GM12875 (cell line): Measurements from ENCODE around the gene BABAM1.
A peak's percentile ranks its signal among the peaks of the same experiment; 100 is the strongest.

Experiments
- H3K4me3 ChIP-seq: one replicate; pipeline ENCODE4 v1.5.1; 2011; ENCODE audit warnings: low read depth, low read length, control low read depth
- TF ChIP-seq, protein P1 (sequence below): IDR thresholded peaks from 2 replicates; pipeline ENCODE4 v1.5.1; 2011; ENCODE audit warnings: low read depth, mild to moderate bottlenecking, control low read depth, inconsistent platforms, low read length, moderate library complexity, borderline replicate concordance; ENCODE audit not compliant: insufficient read depth

The BABAM1 gene

DNA sequence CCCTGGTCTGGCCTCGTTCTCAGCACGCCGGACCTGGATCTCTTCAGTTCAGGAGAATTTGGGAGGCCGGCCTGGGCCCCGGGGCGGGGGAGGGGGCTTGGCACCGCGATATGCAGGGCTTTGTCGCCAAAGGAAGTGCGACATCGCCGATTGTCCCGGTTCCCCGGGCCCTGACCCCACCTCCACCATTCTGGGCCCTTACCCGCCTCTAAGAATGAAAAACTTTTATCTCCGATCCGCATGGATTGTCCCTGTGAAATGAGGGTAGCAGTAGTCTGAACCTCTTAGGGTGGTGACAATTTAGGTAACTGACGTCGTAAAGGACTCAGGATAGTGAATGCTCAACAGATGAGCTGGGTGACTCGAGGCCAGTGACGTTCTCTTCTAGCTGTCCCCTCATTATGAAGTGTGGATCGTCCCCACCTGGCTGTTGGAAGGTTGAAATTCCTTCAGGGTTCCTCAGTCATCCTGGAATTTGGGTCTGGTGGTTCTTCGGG is 42.8 kb downstream of the BABAM1 start:
- TF ChIP-seq, protein P1, sequence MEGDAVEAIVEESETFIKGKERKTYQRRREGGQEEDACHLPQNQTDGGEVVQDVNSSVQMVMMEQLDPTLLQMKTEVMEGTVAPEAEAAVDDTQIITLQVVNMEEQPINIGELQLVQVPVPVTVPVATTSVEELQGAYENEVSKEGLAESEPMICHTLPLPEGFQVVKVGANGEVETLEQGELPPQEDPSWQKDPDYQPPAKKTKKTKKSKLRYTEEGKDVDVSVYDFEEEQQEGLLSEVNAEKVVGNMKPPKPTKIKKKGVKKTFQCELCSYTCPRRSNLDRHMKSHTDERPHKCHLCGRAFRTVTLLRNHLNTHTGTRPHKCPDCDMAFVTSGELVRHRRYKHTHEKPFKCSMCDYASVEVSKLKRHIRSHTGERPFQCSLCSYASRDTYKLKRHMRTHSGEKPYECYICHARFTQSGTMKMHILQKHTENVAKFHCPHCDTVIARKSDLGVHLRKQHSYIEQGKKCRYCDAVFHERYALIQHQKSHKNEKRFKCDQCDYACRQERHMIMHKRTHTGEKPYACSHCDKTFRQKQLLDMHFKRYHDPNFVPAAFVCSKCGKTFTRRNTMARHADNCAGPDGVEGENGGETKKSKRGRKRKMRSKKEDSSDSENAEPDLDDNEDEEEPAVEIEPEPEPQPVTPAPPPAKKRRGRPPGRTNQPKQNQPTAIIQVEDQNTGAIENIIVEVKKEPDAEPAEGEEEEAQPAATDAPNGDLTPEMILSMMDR = no peak
- H3K4me3 ChIP-seq = peak overlapping the region; percentile 99

DNA sequence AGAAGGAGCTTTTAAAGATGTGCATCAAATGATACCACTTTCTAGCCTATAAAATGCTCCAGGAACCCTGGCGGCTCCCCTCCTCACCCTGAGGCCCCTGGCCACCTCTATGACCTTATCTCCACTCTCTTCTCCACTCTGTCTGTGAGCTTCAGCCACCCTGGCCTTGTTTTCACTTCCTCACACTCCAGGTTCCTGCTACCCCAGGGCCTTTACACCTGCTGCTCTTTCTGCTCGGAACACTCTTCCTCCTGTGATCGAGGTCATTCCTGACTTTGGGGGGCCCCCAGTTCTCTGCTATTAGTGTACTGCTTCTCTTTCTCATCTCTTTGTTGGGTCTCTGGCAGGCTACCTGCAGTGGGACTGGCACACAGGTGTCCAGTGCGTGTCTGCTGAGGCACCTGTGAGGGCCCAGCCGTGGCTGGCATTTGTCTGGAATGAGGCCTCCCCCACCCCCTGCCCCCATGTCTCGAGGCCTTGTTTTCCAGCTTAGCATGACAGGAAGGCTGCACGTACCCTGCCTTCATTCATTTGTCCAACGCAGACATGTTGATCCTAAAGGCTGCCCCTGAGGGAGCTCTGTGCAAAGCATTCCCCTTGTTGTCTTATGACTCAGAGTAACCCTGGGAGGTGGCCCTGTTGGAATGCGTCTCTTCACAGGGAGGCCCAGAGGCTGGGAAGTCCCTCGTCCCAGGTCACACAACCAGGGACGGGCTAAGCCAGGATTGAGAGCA is 44.4 kb downstream of the BABAM1 start:
- H3K4me3 ChIP-seq = no peak overlapping the region
- TF ChIP-seq, protein P1 = no peak

DNA sequence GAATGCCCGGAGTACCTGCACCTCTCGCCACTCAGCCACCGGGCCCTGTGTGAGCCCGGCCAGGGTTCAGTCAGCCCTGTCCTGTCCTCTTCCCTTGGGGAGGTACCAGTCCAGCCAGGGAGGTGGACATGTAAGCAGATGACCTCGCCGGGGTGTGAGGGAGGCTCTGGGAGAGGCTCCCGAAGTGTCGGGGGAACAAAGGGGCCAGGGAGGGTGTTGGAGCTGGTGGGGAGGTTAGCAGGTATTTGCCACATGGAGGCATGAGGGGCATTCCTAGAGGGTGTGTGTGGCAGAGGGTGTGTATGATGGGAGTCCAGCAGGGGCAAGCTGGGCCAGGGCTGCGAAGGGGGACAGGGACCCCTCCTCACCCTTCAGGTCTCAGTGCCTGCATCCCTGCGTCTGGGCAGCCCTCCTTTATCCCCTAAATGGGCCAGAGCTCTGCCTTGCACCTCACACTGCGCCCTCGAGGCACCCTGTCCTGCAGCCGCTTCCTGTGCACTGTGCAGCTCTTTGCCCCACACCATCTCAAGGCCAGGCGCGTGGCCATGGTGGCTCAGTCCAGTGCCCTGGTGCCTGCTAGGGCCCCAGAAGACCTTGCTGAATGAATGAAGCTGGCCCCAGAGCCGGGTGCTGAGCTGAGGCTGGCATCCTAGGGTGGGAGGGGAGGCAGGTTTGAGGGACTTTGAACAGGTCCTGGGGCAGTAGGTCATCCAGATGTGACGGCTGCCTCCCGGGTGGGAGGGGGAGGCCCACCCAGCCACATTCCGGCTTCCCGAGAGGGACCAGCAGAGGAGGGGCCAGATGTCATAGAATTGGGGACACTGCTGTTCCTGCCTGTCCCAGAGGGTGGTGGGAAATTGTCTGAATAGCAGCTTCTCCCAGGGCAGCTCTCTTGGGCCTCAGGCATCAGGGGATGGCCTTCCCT is 45.2 kb downstream of the BABAM1 start:
- no peak overlapping the region for H3K4me3 ChIP-seq
- TF ChIP-seq, protein P1 = no peak

DNA sequence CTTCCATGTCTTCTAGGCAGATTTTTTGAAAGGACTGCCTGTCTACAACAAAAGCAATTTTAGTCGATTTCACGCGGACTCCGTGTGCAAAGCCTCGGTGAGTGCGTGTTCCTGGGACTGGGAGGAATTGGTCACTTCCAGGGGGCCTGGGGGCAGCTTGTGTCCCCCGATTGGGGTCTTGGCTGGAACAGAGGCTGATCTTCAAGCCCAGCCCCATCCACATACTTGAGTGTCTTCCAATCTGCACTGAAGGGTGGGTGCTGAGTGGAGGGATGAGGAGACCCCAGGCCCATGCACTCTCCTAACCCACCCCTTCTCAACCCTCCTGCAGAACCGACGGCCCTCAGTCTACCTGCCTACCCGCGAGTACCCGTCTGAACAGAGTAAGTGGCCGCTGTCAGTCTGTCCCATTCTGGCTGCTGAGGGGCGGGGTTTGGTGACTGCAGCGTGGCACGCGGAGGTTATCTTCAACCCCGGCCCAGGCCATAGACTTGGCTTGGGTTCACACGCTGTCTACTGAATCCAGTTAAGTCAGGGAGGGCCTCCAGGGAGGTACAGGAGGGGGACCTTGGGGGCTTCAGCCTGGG is 46.9 kb downstream of the BABAM1 start:
- TF ChIP-seq, protein P1 = no peak
- no peak overlapping the region for H3K4me3 ChIP-seq

DNA sequence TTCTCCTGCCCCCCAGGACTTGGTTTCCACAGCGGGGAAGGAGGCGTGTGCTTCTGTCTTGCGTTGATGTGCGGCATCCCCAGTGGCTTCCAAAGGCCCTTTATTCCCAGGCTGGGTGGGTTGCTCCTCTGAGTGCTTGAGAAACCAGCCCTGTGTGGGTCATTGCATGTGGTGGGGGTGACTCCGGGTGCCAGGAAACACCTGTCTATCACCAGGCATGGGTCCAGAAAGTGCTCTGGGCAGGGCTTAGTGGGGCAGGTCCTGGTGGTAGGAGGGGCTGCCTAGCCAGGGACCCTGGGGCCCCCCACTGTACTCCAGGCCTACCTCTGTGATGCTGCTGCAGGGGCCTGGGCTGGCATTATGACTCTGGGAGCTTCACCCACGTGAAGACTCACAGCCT is 51.7 kb downstream of the BABAM1 start:
- TF ChIP-seq, protein P1 = no peak
- no peak overlapping the region for H3K4me3 ChIP-seq

DNA sequence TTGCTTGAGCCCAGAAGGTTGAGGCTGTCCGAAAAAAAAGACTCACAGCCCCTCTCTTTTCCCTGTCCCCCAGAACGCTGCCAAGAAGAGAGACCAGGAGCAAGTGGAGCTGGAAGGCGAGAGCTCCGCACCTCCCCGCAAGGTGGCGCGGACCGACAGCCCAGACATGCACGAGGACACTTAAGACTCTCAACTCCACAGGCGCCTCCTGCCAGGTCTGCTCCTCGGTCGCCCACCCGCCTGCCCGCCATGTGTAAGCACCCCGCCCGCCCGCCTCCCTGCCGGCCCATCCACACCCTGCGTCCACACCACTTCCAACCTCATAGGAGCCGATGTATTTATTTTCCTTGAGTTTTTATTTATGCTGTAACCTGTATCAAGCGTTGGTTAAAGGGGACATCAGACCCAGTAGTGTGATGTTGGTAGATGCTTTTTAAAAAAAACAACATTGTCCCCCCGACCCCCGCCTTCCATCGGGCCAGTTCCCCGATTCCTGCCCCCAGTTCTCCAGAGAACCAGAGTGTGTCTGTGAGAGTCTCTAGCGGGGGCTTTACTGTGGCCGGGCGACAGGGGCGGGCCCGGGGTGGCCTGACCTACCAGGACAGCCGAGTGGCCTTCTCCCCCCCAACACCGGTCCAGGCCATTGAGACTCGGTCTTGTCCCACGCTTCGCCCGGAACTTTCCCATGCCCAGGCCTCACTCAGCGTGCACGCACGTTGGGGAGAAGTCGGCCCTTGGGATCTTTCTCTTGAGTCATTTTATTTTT is 52.4 kb downstream of the BABAM1 start:
- H3K4me3 ChIP-seq = no peak overlapping the region
- TF ChIP-seq, protein P1 = no peak
